ENCODE measurements around the gene SYT1.

DNA sequence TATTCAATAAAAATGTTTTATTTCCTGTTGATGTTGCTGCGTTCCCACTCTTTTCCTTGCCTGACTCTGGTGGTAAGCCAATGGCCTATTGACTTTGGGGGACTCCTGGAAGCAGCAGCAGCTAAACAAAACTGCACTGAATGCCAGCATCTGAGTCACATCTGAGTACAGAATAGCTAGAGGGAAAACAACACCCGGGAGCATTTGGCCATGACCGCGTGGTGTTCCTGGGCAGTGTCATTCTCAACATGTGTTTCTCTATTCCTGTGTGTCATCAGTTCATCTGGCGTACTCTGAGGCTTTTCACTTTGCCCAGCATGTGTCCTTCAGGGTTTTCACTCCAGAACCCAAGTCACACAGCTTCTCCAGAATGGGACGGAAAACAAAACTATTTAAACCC lies 587.4 kb downstream of the SYT1 start:
- TF ChIP-seq, protein P1, sequence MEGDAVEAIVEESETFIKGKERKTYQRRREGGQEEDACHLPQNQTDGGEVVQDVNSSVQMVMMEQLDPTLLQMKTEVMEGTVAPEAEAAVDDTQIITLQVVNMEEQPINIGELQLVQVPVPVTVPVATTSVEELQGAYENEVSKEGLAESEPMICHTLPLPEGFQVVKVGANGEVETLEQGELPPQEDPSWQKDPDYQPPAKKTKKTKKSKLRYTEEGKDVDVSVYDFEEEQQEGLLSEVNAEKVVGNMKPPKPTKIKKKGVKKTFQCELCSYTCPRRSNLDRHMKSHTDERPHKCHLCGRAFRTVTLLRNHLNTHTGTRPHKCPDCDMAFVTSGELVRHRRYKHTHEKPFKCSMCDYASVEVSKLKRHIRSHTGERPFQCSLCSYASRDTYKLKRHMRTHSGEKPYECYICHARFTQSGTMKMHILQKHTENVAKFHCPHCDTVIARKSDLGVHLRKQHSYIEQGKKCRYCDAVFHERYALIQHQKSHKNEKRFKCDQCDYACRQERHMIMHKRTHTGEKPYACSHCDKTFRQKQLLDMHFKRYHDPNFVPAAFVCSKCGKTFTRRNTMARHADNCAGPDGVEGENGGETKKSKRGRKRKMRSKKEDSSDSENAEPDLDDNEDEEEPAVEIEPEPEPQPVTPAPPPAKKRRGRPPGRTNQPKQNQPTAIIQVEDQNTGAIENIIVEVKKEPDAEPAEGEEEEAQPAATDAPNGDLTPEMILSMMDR (IDR thresholded peaks at IDR 0.05; ENCODE audit: insufficient read depth, low read length, poor library complexity, severe bottlenecking): no peak
- no peak for TF ChIP-seq EZH2phosphoT487 (conservative IDR thresholded peaks at IDR 0.05; ENCODE audit: low read length)
